Activated CD8-positive, alpha-beta T cell treated with anti-CD3 and anti-CD28 coated beads, Interleukin-2, amount 10 ng/mL, durations not matched to agents 7 days and 5 days (primary cell): ENCODE results near the gene LYST. TPM values are rescaled to one million over a fixed set of nuclear protein-coding genes. Genes with fewer than 3 reads are reported as not detected.
"Not testable (repeated sequence)": the region's sequence is repeated elsewhere in the genome, so short reads cannot be mapped to it uniquely, and the experiment has no call there.

Experiments
- ATAC-seq: fragments of 150-1000 bp; cut with Tn5 transposase; one replicate; pipeline ENCODE4 v1.10.0; 2021; ENCODE audit warnings: moderate library complexity
- CTCF ChIA-PET: fragments of 350-600 bp; sonication (Branson Sonifier 250); formaldehyde crosslinking; loops from one replicate; lab custom pipeline; 2021; ENCODE audit warnings: antibody characterized with exemption; lab: Charles Lee
- POLR2A ChIA-PET: fragments of 350-600 bp; sonication (Branson Sonifier 250); formaldehyde crosslinking; loops from one replicate; lab custom pipeline; 2021; ENCODE audit warnings: antibody characterized with exemption; lab: Charles Lee
- DNase-seq: peaks from one replicate; pipeline ENCODE4 v3.0.0-alpha.2; 2020
- H3K27ac Mint-ChIP-seq: one replicate; pipeline ENCODE4 v1.8.0; 2021; ENCODE audit warnings: mild to moderate bottlenecking, mixed read lengths
- H3K27me3 Mint-ChIP-seq: one replicate; pipeline ENCODE4 v1.8.0; 2021; ENCODE audit warnings: low read depth, mixed read lengths
- H3K36me3 Mint-ChIP-seq: one replicate; pipeline ENCODE4 v1.8.0; 2021; ENCODE audit warnings: low read depth, mixed read lengths
- H3K4me1 Mint-ChIP-seq: one replicate; pipeline ENCODE4 v1.8.0; 2021; ENCODE audit warnings: low read depth, mixed read lengths
- H3K4me3 Mint-ChIP-seq: one replicate; pipeline ENCODE4 v1.8.0; 2021; ENCODE audit warnings: mild to moderate bottlenecking, mixed read lengths
- H3K9me3 Mint-ChIP-seq: one replicate; pipeline ENCODE4 v1.8.0; 2022; ENCODE audit warnings: mixed read lengths; ENCODE audit not compliant: insufficient read depth
- total RNA-seq, 2 experiments: library from RNA; stranded (reverse); gene quantifications; one replicate each; pipeline ENCODE4 v1.2.3, GENCODE V29; 2021

Gene LYST
- total RNA-seq, 2 experiments from 2014 or later, result 26.2 to 28.6 TPM

DNA sequence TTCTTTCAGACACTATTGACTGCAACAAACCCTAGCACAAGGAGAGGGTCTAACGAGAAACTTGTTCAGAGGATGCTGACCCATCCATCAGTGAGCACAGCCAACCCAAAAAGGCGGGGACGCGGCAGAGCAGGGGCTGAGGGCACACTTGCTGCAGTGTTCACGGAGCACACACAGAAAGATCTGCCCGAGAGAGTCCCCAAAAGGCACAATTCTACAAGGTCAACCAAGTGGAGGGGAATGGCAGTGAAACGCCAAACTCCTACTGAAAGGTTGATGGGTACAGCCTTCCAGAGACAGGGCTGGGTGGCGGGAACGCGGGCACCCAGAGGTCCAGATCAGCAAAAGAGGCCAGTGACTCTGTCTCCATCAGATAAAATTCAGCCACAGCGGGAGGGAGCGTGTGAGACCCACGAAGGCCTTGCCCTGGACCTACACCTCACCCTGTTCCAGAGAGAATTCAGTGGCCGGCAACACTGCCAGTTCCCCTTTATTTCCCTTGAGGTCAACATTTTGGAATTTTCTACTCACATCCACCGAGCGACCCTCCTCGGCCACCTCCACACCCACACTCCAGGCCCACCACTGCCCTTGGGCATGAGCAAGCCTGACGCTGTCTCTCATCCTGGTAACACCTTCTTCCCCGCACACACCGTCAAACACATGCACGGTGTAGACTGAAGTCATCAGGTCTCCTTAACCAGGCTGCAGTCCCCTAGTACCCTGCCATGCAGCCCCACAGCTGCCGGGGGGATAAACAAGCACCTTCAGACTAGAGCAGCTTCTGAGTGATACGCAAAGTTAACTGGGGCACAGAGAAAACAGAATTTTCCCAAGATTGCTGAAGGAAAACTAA lies 222.6 kb downstream of the LYST start:
- no peak overlapping the region for H3K27ac Mint-ChIP-seq
- H3K9me3 Mint-ChIP-seq, result no peaks in the 10 kb centered on the region
- POLR2A ChIA-PET, result no interaction called here
- CTCF ChIA-PET, result no interaction called here
- no peak for ATAC-seq
- peaks cover 3% of the 10 kb centered on the region for H3K36me3 Mint-ChIP-seq
- H3K4me1 Mint-ChIP-seq, result peaks cover 33% of the 10 kb centered on the region
- no peak overlapping the region for H3K4me3 Mint-ChIP-seq
- peaks cover 44% of the 10 kb centered on the region for H3K27me3 Mint-ChIP-seq
- peak; percentile 20 for DNase-seq

DNA sequence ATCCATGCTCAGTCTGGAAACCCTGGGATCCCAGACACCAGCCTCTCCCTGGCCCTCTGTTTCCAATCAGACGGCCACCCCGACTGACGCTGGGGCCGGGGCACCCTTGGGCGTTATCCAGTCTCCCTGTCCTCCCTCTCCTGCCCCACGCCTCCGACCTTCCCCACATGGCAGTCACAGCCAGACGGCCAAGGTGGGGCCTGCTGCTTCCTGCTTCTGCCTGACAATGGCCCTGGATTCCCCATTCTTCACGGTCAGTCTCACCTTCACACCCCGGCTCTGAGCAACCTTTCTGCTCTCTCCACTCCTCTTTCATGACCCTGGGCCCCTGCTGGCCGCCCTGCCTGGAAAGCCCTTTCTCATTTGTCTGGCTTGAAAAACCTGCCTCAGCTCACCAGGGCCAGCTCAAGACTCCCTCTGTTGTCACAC lies 223.7 kb downstream of the LYST start:
- no peak for ATAC-seq
- CTCF ChIA-PET, result no interaction called here

DNA sequence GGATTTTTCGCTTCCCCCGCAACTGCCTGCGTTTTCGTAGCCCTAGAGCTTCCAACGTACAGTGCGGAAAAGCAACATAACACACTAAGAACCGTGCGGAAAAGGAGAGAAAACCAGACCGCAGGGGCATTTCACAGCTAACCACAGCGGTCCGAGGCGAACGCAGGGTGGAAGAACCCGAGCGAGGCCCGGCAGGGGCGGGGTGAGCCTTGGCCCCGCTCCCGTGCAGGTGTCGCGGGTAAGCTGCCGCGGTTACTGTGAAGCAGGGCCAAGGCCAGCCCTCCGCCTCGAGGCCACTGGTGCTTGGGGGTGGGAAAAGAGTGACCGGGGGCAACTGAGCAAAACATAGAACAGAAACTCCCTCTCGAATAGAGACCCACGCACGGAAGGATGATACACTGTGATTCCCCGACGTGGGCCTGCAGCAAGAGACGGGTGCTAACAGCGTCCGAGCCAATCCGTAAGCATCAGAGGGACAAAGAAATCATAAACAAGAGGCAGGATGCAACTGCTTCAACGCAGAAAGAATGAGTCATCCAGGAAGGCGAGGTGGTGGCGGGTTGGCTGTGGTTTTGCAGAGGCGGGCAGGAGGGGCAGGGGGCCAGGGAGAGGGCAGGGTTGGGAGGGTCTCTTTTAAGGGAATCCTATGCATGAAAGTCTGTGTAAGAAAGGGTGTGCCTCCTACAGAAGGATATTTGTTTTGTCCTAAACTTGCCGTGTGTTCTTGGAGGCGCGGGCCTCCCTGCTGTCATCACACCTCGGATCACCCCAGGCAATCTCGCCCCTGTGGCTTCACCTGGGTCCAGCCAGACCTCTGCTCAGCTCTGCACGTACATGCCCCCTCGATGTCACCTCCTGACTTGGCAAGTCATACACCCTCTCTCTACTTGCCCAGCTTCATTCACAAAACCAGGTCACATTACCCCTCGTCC lies 224.4 kb downstream of the LYST start:
- ChIA-PET POLR2A (interaction anchor here (1.0 kb wide), 1 partner anchor 9 kb away, joined by 3 read pairs; no protein-coding TSS in a partner anchor), CTCF (no interaction called here)
- peaks cover 32% of the 10 kb centered on the region for H3K27me3 Mint-ChIP-seq
- no peaks in the 10 kb centered on the region for H3K36me3 Mint-ChIP-seq
- H3K27ac Mint-ChIP-seq, result peak overlapping the region; percentile 71
- H3K4me1 Mint-ChIP-seq, result peaks cover 24% of the 10 kb centered on the region
- ATAC-seq (peak; percentile 86), DNase-seq (peak; percentile 82)
- H3K4me3 Mint-ChIP-seq, result peak overlapping the region; percentile 74
- H3K9me3 Mint-ChIP-seq, result no peaks in the 10 kb centered on the region

More for the DNA sequence above, 223.7 kb downstream of the LYST start:
- peaks cover 35% of the 10 kb centered on the region for H3K27me3 Mint-ChIP-seq
- H3K9me3 Mint-ChIP-seq, result no peaks in the 10 kb centered on the region
- H3K27ac Mint-ChIP-seq, result peak overlapping the region; percentile 71
- DNase-seq, result no peak
- POLR2A ChIA-PET, result no interaction called here
- peaks cover 24% of the 10 kb centered on the region for H3K4me1 Mint-ChIP-seq
- H3K36me3 Mint-ChIP-seq, result no peaks in the 10 kb centered on the region
- no peak overlapping the region for H3K4me3 Mint-ChIP-seq

DNA sequence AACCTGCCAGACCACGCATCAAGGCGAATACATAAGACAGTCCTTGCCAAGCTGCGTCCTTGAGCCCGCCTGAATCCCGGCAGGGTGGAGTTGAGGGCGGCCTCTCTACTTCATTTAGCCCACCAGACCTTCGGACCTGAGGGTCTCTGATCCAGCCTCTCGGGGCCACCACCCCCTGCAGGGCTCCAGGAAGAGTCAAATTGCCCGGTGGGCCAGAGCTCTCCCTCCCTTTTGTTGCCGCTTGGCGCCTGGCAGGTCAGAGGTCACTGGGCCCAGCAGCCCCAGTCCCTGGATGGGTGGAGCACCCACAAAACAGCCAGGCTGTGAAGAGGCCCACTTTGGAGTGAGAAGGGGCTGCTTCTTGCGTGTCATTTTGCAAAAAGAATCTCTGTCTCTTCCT lies 226.1 kb downstream of the LYST start:
- Mint-ChIP-seq H3K36me3 (no peaks in the 10 kb centered on the region), H3K27me3 (peaks cover 16% of the 10 kb centered on the region), H3K27ac (no peak overlapping the region), H3K4me3 (no peak overlapping the region), H3K4me1 (peaks cover 20% of the 10 kb centered on the region), H3K9me3 (no peaks in the 10 kb centered on the region)
- ChIA-PET CTCF (no interaction called here), POLR2A (no interaction called here)
- no peak for DNase-seq
- no peak for ATAC-seq

DNA sequence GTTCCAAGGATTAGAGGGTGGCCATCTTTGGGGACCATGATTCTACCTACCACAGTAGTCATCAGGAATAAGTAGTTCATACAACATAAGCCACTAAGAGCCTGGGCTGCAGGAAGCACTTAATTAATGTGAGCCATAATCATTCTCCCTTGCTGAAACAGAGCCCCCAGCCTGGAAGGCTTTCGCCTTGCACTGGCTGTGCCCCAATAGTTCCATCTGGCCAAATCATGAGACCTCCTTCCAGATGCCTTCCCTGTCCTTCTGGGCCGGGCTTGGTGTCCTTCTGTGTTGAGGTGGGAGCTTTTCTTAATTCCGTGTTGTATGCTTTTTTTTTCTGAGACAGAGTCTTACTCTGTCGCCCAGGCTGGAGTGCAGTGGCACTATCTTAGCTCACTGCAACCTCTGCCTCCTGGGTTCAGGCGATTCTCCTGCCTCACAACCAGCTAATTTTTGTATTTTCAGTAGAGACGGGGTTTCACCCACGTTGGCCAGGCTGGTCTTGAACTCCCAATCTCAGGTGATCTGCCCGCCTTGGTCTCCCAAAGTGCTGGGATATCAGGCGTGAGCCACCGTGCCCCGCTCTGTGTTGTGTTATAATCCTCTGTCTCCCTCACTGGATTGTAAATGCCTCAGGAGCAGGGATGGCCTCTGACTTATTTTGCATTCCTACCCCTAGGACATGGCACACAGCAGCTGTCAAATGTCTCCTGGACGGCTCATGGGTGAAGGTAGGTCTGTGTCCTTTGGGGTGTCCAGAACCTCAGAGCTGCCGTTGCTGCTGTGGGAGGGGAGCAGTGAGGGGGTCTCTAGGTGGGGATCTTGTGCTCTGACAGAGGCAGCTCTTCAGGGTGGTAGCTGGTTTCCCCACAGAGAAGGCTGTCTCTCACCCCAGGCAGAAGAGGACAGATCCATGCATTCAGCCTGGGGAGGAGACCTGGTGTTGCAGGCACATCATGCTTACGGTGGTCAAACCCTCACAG lies 227.2 kb downstream of the LYST start:
- Mint-ChIP-seq H3K27me3 (peaks cover 12% of the 10 kb centered on the region), H3K4me1 (peaks cover 20% of the 10 kb centered on the region), H3K9me3 (no peaks in the 10 kb centered on the region), H3K27ac (no peak overlapping the region), H3K4me3 (no peak overlapping the region), H3K36me3 (no peaks in the 10 kb centered on the region)
- ChIA-PET POLR2A (interaction anchor here (0.6 kb wide), 1 partner anchor 302 kb away, joined by 3 read pairs; no protein-coding TSS in a partner anchor), CTCF (no interaction called here)
- ATAC-seq (no peak), DNase-seq (no peak)

DNA sequence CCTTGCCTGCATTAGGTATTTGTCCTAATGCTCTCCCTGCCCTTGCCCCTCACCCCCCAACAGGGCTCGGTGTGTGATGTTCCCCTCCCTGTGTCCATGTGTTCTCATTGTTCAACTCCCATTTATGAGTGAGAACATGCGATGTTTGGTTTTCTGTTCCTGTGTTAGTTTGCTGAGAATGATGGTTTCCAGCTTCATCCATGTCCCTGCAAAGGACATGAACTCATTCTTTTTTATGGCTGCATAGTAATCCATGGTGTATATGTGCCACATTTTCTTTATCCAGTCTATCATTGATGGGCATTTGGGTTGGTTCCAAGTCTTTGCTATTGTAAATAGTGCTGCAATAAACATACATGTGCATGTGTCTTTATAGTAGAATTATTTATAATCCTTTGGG lies 228.1 kb downstream of the LYST start:
- H3K4me3 Mint-ChIP-seq, POLR2A ChIA-PET, H3K9me3 Mint-ChIP-seq, H3K27ac Mint-ChIP-seq, ATAC-seq, DNase-seq, CTCF ChIA-PET, H3K36me3 Mint-ChIP-seq: not testable (repeated sequence)
- Mint-ChIP-seq H3K4me1 (peaks cover 20% of the 10 kb centered on the region), H3K27me3 (peaks cover 16% of the 10 kb centered on the region)

DNA sequence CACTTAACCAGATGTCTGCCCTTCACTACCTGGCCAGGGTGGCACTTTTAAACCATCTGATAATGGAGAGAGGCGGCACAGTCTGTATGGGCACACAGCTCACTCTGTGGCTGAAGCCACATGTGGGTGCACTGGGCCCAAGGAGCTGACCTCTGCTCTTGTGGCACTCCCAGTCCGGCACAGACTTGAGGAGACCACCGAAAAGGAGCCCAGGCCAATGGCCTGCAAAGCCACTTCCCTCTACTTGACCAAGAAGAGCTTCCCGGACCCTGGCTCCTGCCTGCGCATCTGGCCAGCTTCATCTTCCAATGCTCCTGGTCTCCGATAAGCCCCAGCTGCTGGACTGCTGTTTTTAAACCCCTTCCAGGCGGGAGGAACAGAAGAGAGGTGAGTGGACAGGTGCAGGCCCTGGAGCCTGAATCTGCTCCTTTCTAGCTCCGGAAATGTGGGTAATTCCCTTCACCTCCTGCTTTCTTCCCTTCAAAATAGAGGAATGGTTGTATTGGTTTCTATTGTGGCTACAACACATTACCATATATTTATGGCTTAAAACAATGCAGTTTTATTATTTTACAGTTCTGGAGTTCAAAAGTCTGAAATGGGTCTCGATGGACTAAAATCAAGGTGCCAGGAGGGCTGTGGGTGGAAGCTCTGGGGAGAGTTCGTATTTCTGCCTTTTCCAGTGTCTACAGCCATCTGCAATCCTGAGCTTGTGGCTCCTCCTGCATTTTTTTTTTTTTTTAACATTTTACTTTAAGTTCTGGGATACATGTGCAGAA lies 228.8 kb downstream of the LYST start:
- H3K27me3 Mint-ChIP-seq, result peaks cover 16% of the 10 kb centered on the region
- DNase-seq, result no peak
- no peaks in the 10 kb centered on the region for H3K9me3 Mint-ChIP-seq
- H3K27ac Mint-ChIP-seq, result no peak overlapping the region
- peaks cover 16% of the 10 kb centered on the region for H3K4me1 Mint-ChIP-seq
- POLR2A ChIA-PET, result no interaction called here
- CTCF ChIA-PET, result no interaction called here
- H3K4me3 Mint-ChIP-seq, result no peak overlapping the region
- H3K36me3 Mint-ChIP-seq, result no peaks in the 10 kb centered on the region
- ATAC-seq, result no peak

DNA sequence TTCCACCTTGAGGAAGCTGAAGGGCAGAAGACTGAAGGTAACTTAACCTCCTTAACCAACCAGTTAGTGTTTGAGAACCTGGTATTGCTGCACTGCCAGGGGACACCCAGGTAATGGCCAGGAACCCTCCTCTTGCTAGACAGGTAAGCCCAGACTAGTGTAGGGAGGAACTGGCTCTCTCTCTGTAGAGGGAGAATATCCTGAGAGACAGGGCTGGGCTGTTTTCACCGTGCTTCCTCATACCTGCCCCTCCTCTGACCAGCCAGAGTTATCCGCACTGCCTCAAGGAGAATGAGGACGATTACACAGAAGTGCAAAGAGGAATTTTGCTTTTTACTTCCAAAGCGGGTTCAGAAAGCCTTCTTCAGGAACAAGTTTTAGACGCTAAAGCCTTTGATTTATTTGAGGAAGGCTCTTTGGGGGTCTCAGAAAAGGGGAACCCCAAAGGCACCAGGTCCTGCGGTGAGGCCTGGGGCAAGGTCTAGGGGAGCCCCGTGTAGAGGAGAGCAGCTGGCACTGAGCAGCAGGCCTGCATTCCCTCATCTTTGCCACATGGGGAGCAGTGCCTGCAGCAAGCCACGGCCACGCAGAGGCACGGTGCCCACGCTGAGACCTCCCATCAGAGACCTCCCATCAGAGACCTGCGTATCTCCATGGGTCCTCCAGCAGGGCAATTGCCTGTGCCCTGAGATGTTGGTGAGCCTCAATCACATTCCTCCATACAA lies 230.6 kb downstream of the LYST start:
- no peak overlapping the region for H3K4me3 Mint-ChIP-seq
- H3K4me1 Mint-ChIP-seq, result peaks cover 7% of the 10 kb centered on the region
- H3K36me3 Mint-ChIP-seq, result no peaks in the 10 kb centered on the region
- H3K27ac Mint-ChIP-seq, result no peak overlapping the region
- H3K27me3 Mint-ChIP-seq, result peaks cover 27% of the 10 kb centered on the region
- ChIA-PET POLR2A (interaction anchor here (0.6 kb wide), 1 partner anchor 702 kb away, joined by 3 read pairs; no protein-coding TSS in a partner anchor), CTCF (no interaction called here)
- ATAC-seq, result no peak
- no peaks in the 10 kb centered on the region for H3K9me3 Mint-ChIP-seq
- no peak for DNase-seq

DNA sequence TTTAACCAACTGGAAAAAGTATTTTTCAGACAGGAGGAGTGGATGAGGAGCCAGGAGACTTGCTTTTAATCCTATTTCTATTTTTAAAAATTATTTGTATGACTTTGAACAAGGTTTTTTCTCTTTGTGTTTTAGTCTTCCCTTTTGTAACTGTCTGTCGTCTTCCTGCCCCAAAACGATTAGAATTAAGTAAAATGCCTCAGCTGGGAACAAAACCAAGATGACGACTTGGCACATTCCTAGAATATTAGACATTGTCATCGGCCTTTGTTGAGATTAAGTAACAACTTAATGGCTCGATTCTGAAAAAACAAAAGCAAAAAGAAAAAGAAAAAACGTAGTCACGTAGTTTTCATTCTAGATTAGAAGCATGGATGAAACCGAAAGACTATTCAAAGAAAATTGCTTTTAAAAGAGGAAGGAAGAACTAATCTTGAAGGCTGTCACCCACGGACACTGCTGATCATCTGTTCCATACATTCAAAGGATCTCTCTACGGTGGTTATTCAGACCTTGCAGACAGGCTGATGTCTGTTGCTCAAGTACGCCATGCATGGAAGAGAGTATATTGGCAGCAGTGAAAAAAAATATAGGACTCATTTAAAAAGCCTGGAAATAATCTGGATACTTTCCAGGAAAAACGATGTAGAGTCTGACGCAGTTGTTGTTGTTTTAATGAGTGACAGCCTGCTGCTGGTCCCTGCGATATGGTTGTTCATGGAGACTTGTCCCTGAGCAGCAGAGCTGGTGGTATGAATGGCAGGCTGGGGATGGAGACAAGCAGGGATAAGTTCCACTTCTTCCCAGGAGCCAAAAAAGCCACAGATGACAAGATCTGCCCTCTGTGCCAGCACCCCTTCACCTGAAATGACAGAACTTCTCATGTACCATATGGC lies 234.0 kb downstream of the LYST start:
- ChIA-PET POLR2A (no interaction called here), CTCF (interaction anchor here (0.7 kb wide), 1 partner anchor 119 kb away, joined by 4 read pairs; no protein-coding TSS in a partner anchor)
- no peak for DNase-seq
- H3K4me1 Mint-ChIP-seq, result peaks cover 7% of the 10 kb centered on the region
- no peaks in the 10 kb centered on the region for H3K9me3 Mint-ChIP-seq
- no peak overlapping the region for H3K4me3 Mint-ChIP-seq
- peaks cover 22% of the 10 kb centered on the region for H3K27me3 Mint-ChIP-seq
- no peak overlapping the region for H3K27ac Mint-ChIP-seq
- ATAC-seq, result no peak
- H3K36me3 Mint-ChIP-seq, result no peaks in the 10 kb centered on the region
